DND-41 (cell line): ENCODE data around the gene ITGB2.

Experiments used
- ATAC-seq: fragments of 200-7000 bp; cut with Tn5 transposase; 3 replicates; pipeline ENCODE4 v1.9.1; 2021; ENCODE audit warnings: low read depth; ENCODE audit not compliant: insufficient read depth
- DNase-seq: peaks from one replicate; pipeline ENCODE4 v3.0.0-alpha.2; 2020
- H2AFZ ChIP-seq: 2 replicates; pipeline ENCODE4 v1.6.0; 2012; ENCODE audit warnings: low read depth, low read length
- H3K27ac ChIP-seq: 2 replicates; pipeline ENCODE4 v1.5.1; 2012; ENCODE audit warnings: low read length, inconsistent platforms
- H3K27me3 ChIP-seq: fragments of 200-600 bp; sonication (generic); 2 replicates; pipeline ENCODE4 v1.6.0; 2012; ENCODE audit warnings: low read length, mild to moderate bottlenecking, inconsistent platforms; ENCODE audit not compliant: insufficient read depth, poor library complexity
- H3K36me3 ChIP-seq: 2 replicates; pipeline ENCODE4 v1.5.1; 2012; ENCODE audit warnings: low read length, inconsistent platforms; ENCODE audit not compliant: insufficient read depth
- H3K4me1 ChIP-seq: 2 replicates; pipeline ENCODE4 v1.5.1; 2012; ENCODE audit warnings: mild to moderate bottlenecking, low read length; ENCODE audit not compliant: insufficient read depth
- H3K4me2 ChIP-seq: 2 replicates; pipeline ENCODE4 v1.6.0; 2012; ENCODE audit warnings: mild to moderate bottlenecking, moderate library complexity, low read length, inconsistent platforms; ENCODE audit not compliant: insufficient read depth
- H3K4me3 ChIP-seq, 2 experiments: fragments of 200-600 bp in 1 of 2; shearing (Covaris generic) in 1 of 2; 2 replicates each; pipeline ENCODE4 v1.5.1; 2012 to 2016; ENCODE audit warnings: inconsistent platforms in 2 of 2, low read length in 2 of 2, mild to moderate bottlenecking in 2 of 2, low read depth in 1 of 2, moderate library complexity in 1 of 2
- H3K79me2 ChIP-seq: 2 replicates; pipeline ENCODE4 v1.6.0; 2012; ENCODE audit warnings: low read length, inconsistent platforms; ENCODE audit not compliant: insufficient read depth
- H3K9ac ChIP-seq: 2 replicates; pipeline ENCODE4 v1.6.0; 2012; ENCODE audit warnings: low read depth, mild to moderate bottlenecking, inconsistent platforms, low read length, moderate library complexity
- H3K9me3 ChIP-seq: 2 replicates; pipeline ENCODE4 v1.5.1; 2012; ENCODE audit warnings: low read length, moderate library complexity, mild to moderate bottlenecking, inconsistent platforms; ENCODE audit not compliant: insufficient read depth, severe bottlenecking
- H4K20me1 ChIP-seq: 2 replicates; pipeline ENCODE4 v1.6.0; 2012; ENCODE audit warnings: low read length; ENCODE audit not compliant: insufficient read depth
- CTCF ChIP-seq: IDR thresholded peaks from 2 replicates; pipeline ENCODE4 v1.5.1; 2012; ENCODE audit warnings: borderline replicate concordance, low read length, moderate library complexity, mild to moderate bottlenecking; ENCODE audit not compliant: poor library complexity, severe bottlenecking; ENCODE audit errors: extremely low read depth
- EZH2 ChIP-seq: IDR thresholded peaks from 3 replicates; pipeline ENCODE4 v1.6.1; 2012; ENCODE audit warnings: borderline replicate concordance, low read depth, mild to moderate bottlenecking, moderate library complexity, low read length, inconsistent platforms; ENCODE audit not compliant: severe bottlenecking

ITGB2 gene

GRCh38 chr21:44943005-44943685, 22.4 kb upstream of the ITGB2 start:
- Histone ChIP-seq H4K20me1 (peaks cover 66% of the 10 kb centered on the region), H2AFZ (no peak overlapping the region), H3K4me2 (peak overlapping the region; percentile 80; the same call in 1 of the 2 replicates), H3K79me2 (peaks cover 92% of the 10 kb centered on the region), H3K4me3 (no peak overlapping the region), H3K4me1 (peaks cover 42% of the 10 kb centered on the region), H3K27ac (no peak overlapping the region), H3K9ac (no peak overlapping the region), H3K27me3 (no peaks in the 10 kb centered on the region), H3K9me3 (no peaks in the 10 kb centered on the region), H3K36me3 (peaks cover 60% of the 10 kb centered on the region)
- ATAC-seq (no peak), DNase-seq (no peak)
- TF ChIP-seq EZH2 (no peak), CTCF (no peak)

- Histone ChIP-seq H3K36me3 (peaks cover 57% of the 10 kb centered on the region), H3K79me2 (peaks cover 87% of the 10 kb centered on the region), H3K9ac (0 out of 2 replicates have a peak overlapping the region, but pooled peaks have one; percentile 79), H3K4me2 (peak overlapping the region; percentile 80), H4K20me1 (peaks cover 60% of the 10 kb centered on the region), H3K27ac (no peak overlapping the region), H2AFZ (no peak overlapping the region), H3K4me1 (peaks cover 42% of the 10 kb centered on the region), H3K27me3 (no peaks in the 10 kb centered on the region), H3K9me3 (no peaks in the 10 kb centered on the region), H3K4me3 (no peak overlapping the region)
- TF ChIP-seq CTCF (no peak), EZH2 (no peak)
- ATAC-seq (no peak), DNase-seq (no peak)
Observed at GRCh38 chr21:44942566-44942965, 21.9 kb upstream of the ITGB2 start.

- Histone ChIP-seq H3K4me2 (peak overlapping the region; percentile 80), H3K4me1 (peaks cover 42% of the 10 kb centered on the region), H4K20me1 (peaks cover 50% of the 10 kb centered on the region), H3K27me3 (no peaks in the 10 kb centered on the region), H3K9ac (peak overlapping the region; percentile 79), H3K79me2 (peaks cover 77% of the 10 kb centered on the region), H3K27ac (peak overlapping the region; percentile 71; the same call in 1 of the 2 replicates), H3K36me3 (peaks cover 47% of the 10 kb centered on the region), H3K9me3 (no peaks in the 10 kb centered on the region), H2AFZ (no peak overlapping the region), H3K4me3 (peak overlapping the region in 1 of 2 experiments; percentile 97; a peak in 3 of 4 replicates)
- ATAC-seq (no peak), DNase-seq (no peak)
- TF ChIP-seq EZH2 (no peak), CTCF (no peak)
Observed at GRCh38 chr21:44941567-44941966, 20.9 kb upstream of the ITGB2 start.
